Raji (cell line): ENCODE results near the gene ZNF14.

Experiments used
- POLR2A ChIP-seq: IDR thresholded peaks from 2 replicates; pipeline ENCODE4 v1.6.1; 2011; ENCODE audit warnings: low read depth, low read length, control low read depth; ENCODE audit not compliant: insufficient read depth

Gene ZNF14

GRCh38 chr19:19711934-19712828 is 20.7 kb downstream of the ZNF14 start:
- no peak for TF ChIP-seq POLR2A

GRCh38 chr19:19711306-19711933 is 21.5 kb downstream of the ZNF14 start:
- no peak for TF ChIP-seq POLR2A

DNA sequence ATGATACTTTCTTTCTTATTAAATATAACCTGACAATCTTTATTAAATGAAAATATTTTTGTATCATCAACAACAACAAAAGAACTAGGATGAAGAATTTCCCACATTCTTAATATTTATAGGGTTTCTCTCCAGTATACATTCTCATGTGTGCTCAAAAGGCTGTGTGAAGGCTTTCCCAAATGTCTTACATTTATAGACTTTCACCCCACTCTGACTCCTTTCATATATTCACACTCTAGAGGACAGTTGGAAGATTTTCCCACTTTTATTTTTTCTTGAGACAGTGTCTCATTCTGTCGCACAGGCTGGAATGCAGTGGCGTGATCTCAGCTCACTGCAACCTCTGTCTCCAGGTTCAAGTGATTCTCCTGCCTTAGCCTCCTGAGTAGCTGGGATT is 22.4 kb downstream of the ZNF14 start:
- no peak for TF ChIP-seq POLR2A

DNA sequence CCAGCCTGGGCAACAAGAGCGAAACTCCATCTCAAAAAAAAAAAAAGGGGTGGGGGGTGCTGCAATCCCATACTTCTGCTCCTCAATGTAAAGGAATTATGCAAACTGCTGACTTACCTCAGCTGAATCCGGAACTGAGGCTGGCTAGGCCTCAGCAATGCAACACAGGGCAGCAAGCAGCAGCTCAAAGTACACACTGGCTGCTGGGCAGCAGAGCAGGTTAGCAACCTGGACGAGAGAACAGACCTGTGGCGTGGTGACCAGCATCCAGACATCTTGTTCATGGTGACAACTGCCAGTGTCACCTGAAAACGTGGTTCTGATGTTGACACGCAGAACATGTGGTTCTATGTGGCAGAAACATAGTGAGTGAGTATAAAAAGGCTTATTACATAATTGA is 28.1 kb downstream of the ZNF14 start:
- no peak for TF ChIP-seq POLR2A

GRCh38 chr19:19697589-19697988 is 35.3 kb downstream of the ZNF14 start:
- no peak for TF ChIP-seq POLR2A

DNA sequence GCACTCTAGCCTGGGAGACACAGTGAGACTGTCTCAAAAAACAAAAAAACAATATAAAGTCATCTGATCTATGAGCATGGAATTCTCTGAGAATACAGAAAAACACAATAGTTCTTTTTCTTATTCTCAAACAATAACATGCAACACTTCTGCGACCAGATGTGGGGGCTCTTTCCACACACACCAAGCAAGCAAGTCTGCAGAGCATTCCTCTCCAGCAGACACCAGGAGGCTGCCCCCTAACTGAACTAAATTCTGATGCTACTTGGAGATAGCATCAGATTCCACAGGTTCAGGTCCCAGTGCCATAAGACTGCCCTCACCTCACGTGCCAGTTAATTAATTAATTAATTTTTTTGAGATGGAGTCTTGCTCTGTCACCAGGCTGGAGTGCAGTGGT is 36.5 kb downstream of the ZNF14 start:
- TF ChIP-seq POLR2A, result no peak

DNA sequence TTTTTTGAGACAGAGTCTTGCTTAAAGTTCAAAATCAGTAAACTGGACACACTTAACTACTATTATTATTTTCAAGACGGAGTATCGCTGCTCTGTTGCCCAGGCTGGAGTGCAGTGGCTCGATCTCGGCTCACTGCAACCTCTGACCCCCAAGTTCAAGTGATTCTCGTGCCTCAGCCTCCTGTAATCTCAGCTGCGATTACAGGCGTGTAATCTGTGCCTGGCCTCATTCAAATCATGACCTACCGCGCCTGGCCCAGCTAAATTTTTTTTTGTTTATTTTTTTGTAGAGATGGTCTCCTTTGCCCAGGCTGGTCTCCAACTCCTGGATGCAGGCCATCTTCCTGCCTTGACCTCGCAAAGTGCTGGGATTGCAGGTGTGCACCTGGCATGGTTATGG is 41.2 kb downstream of the ZNF14 start:
- TF ChIP-seq POLR2A, result no peak

DNA sequence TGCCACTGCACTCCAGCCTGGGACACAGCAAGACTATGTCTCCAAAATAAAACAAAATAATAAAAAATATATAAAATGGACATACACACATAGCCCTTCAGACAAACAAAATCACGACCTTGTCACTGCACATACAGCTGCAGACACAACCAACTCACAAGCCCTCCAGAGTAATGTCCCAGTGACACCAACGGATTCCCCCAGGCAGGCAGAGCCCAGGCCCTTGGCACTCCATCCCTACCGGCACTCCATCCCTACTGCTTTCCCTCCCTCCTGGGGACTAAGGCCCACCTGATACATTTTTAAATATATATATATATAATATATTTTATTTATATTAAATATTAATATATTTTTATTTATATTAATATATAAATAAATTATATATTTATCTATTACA is 45.8 kb downstream of the ZNF14 start:
- no peak for TF ChIP-seq POLR2A

DNA sequence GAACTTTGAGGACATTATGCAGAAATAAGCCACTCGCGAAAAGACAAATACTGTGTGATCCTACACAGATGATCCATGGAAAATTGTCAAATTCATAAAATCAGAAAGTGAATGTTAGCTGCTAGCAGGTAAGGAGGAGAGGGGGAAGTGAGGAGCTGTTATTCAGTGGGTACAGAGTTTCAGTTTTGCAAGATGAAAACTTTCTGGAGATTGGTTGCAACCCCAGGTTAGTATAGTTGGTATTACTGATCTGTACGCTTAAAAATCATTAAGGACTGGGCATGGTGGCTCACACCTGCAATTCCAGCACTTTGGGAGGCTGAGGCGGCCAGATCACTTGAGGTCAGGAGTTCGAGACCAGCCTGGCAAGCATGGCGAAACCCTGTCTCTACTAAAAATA is 46.3 kb downstream of the ZNF14 start:
- TF ChIP-seq POLR2A, result no peak

- TF ChIP-seq POLR2A, result no peak
Observed at GRCh38 chr19:19679176-19680073, 53.5 kb downstream of the ZNF14 start.

DNA sequence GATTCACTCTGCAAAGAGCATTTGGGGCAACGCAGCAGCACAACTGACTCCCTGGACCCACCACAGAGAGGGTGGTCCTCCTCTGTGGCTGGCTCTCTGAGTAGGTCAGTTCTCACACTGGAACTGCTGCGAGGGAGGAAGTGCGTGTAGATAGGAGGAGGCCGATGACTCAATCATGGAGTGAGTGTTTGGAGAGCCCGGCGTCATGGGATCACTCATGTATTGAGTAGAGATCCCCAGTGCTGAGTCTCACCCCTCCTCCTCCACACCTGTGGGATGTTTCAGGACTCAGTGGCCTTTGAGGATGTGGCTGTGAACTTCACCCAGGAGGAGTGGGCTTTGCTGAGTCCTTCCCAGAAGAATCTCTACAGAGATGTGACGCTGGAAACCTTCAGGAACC is 55.3 kb downstream of the ZNF14 start:
- TF ChIP-seq POLR2A, result no peak

- TF ChIP-seq POLR2A, result no peak
Observed at GRCh38 chr19:19674315-19674714, 58.6 kb downstream of the ZNF14 start.

DNA sequence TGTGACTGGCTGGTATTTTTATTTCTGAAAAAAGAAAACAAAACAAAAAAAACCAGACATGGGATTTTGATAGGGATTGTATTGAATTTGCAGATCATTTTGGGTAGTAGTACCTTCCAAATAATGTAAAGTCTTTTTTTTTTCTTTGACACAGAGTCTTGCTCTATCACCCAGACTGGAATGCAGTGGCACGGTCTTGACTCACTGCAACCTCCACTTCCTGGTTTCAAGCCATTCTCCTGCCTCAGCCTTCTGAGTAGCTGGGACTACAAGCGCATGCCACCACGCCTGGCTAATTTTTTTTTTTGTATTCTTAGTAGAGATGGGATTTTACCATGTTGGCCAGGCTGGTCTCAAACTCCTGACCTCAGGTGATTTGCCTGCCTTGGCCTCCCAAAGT is 60.1 kb downstream of the ZNF14 start:
- TF ChIP-seq POLR2A, result no peak

DNA sequence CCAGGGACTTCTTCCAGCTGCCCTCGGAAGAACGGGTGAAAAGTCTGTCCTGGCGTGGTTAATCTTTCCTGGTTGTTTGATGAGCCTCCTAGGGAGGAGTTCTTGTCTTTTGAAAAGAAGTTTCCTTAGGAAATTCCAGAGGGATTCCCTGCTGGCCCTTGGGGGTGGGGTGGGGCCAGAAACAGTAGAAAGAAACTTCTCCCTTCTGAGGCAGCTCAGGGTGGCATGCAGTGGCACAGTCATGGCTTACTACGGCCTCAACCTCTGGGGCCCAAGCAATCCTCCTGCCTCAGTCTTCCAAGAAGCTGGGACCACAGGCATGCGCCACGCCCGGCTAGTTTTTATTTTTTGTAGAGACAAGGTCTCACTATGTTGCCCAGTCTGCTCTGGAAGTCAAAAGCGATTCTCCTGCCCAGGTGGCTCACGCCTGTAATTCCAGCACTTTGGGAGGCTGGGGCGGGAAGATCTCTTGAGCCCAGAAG is 62.8 kb downstream of the ZNF14 start:
- no peak for TF ChIP-seq POLR2A
